ENCODE data around the gene SELE. TPM values are rescaled to one million over a fixed set of nuclear protein-coding genes. Genes with fewer than 3 reads are reported as not detected.

Gene SELE, protein sequence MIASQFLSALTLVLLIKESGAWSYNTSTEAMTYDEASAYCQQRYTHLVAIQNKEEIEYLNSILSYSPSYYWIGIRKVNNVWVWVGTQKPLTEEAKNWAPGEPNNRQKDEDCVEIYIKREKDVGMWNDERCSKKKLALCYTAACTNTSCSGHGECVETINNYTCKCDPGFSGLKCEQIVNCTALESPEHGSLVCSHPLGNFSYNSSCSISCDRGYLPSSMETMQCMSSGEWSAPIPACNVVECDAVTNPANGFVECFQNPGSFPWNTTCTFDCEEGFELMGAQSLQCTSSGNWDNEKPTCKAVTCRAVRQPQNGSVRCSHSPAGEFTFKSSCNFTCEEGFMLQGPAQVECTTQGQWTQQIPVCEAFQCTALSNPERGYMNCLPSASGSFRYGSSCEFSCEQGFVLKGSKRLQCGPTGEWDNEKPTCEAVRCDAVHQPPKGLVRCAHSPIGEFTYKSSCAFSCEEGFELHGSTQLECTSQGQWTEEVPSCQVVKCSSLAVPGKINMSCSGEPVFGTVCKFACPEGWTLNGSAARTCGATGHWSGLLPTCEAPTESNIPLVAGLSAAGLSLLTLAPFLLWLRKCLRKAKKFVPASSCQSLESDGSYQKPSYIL
- not detected in 2 replicates for total RNA-seq

DNA sequence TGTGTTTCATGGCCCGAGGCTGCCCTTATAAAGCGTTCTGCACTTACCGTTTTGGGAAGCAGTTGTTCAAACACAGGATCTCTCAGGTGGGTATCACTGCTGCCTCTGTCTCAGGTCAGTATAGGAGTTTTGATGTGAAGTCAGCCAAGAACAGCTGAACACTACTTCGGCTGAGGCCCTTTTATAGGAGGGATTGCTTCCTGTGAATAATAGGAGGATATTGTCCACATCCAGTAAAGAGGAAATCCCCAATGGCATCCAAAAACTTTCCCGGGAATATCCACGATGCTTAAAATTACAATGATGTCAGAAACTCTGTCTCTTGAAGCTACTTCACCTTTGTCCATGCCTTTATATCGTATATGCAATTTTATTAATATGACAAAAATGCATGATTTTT, at the start of gene SELE:
SELE (minus strand) TSS at position 156 of the 400 bp plus-strand sequence. CDS start 467 bp downstream, outside the sequence.
- no peak within 1 kb of the TSS for H3K4me3 ChIP-seq (ENCODE audit: low read depth, low read length)
- TF ChIP-seq, protein P1, sequence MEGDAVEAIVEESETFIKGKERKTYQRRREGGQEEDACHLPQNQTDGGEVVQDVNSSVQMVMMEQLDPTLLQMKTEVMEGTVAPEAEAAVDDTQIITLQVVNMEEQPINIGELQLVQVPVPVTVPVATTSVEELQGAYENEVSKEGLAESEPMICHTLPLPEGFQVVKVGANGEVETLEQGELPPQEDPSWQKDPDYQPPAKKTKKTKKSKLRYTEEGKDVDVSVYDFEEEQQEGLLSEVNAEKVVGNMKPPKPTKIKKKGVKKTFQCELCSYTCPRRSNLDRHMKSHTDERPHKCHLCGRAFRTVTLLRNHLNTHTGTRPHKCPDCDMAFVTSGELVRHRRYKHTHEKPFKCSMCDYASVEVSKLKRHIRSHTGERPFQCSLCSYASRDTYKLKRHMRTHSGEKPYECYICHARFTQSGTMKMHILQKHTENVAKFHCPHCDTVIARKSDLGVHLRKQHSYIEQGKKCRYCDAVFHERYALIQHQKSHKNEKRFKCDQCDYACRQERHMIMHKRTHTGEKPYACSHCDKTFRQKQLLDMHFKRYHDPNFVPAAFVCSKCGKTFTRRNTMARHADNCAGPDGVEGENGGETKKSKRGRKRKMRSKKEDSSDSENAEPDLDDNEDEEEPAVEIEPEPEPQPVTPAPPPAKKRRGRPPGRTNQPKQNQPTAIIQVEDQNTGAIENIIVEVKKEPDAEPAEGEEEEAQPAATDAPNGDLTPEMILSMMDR (IDR thresholded peaks at IDR 0.05; ENCODE audit: insufficient read depth, low read depth, low read length) = no peak
- no peak for DNase-seq (ENCODE audit: low read depth)

DNA sequence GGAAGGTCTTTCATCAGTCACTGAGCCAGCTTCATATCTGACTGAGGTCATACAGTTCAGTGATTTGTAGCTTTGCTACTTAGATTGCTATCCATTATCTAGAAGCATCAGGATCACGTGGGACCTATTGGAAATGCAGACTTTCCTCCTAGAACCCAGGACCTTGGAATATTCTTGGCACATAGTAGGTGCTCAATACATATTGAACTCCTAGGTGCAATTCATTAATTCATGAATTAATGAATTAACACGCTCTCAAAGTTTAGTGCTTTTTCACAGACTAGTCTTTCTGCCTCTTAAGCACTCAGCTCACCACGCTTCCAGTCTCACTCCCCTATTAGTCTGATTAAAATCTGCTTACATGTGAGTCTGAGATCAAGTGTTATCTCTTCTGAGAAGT, 48.7 kb upstream of the SELE start:
- DNase-seq (ENCODE audit: low read depth) = no peak
- TF ChIP-seq, protein P1 (IDR thresholded peaks at IDR 0.05; ENCODE audit: insufficient read depth, low read depth, low read length) = no peak
- no peak overlapping the region for H3K4me3 ChIP-seq (ENCODE audit: low read depth, low read length)

DNA sequence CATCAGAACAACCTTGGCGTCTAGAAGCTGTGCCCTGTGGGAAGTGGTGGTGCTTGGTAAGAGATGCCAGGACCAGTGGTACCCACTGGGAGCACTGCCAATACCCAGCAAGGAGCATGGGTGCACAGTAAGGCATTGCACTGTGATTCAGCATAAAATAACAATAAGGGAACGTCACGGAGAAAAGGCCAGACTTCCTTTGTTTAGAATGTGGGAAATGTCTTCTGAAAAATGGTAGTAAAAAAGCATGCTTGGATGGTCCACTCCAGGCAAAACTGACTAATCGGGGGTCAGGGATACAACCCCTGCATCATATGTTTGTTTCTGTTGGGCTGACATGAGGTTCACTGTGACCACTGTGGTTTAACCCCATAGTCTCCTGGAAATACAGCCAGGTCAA, 46.1 kb upstream of the SELE start:
- DNase-seq (ENCODE audit: low read depth) = peak; percentile 25
- TF ChIP-seq, protein P1 (IDR thresholded peaks at IDR 0.05; ENCODE audit: insufficient read depth, low read depth, low read length) = no peak

DNA sequence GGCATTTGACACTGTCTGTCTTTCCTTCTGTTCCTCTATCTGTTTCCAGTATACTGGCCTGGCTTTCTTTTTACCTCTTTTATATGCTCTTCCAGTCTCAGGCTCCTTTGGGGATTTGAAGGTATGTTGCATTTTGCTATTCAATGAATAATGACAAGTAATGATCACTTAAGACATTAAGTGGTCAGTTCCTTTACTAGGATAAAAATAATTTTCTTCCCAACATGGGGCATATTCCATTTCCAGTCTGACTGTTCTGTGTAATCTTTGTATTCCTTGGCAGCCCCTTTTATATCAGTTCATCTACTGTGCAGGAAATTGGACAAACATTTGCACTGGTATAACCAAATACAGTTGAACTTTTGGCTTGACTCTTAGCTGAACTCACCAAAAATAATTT, 45.3 kb upstream of the SELE start:
- TF ChIP-seq, protein P1 (IDR thresholded peaks at IDR 0.05; ENCODE audit: insufficient read depth, low read depth, low read length) = no peak
- DNase-seq (ENCODE audit: low read depth) = no peak
- no peak overlapping the region for H3K4me3 ChIP-seq (ENCODE audit: low read depth, low read length)

More for the DNA sequence above, 46.1 kb upstream of the SELE start:
- H3K4me3 ChIP-seq (ENCODE audit: low read depth, low read length) = no peak overlapping the region

DNA sequence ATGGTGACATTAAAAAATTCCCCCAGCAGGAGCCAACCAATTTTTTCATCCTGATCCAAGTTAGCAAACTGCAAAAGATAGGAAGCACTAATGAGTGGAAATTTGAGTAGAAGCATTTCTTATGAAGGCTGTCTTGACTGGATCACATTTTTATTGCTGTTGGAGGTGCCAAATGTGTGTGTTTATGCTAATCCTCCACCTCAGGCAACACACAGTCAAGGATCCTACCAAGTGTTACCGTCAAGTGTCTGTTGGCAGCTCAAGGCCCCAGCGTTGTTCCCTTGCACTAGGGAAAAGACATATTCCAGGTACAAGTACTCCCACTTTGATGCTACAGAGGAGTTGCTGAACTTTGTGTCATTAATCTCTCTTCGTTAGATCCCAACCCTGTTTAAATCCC, 42.6 kb upstream of the SELE start:
- TF ChIP-seq, protein P1 (IDR thresholded peaks at IDR 0.05; ENCODE audit: insufficient read depth, low read depth, low read length) = no peak
- DNase-seq (ENCODE audit: low read depth) = no peak
- H3K4me3 ChIP-seq (ENCODE audit: low read depth, low read length) = no peak overlapping the region

DNA sequence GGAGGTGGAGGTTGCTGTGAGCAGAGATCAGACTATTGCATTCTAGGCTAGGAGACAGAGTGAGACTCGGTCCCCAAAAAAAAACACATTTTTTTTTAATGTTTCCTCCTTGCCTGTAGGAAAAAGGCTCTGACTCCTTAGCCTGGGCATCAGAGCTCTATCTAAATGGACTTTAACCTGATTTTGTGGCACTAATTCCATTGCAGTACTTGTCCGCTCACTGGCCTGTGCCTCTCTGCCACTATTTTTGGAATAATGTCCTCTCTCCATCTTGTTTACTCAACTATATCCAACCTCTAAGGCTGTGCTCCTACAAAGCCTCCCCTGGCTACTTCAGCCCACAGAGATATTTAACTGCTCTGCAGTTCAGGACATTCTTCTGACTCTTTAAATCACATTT, 34.3 kb upstream of the SELE start:
- TF ChIP-seq, protein P1 (IDR thresholded peaks at IDR 0.05; ENCODE audit: insufficient read depth, low read depth, low read length) = no peak
- no peak for DNase-seq (ENCODE audit: low read depth)
- no peak overlapping the region for H3K4me3 ChIP-seq (ENCODE audit: low read depth, low read length)
